ENCODE data around the gene RBBP5. TPM values are rescaled to one million over a fixed set of nuclear protein-coding genes. Genes with fewer than 3 reads are reported as not detected.
A peak's percentile ranks its signal among the peaks of the same experiment; 100 is the strongest.

The RBBP5 gene
- total RNA-seq (2012; rRNA removed) (33.9 and 37.5 TPM in 2 replicates), polyA plus RNA-seq (2012; rRNA removed) (6.2 and 7.3 TPM in 2 replicates), Bru-seq, nascent RNA (percentile 83 among the genes with signal in this experiment), BruChase-seq, experiment 1, labeled RNA remaining after a 6-hour chase (percentile 82 among the genes with signal in this experiment), BruChase-seq, experiment 2, labeled RNA remaining after a 2-hour chase (percentile 82 among the genes with signal in this experiment)
- polyA plus RNA-seq (2012; cell fraction: cytosol; rRNA removed): 1.5 and 1.7 TPM in 2 replicates
- 0.73 and 3.4 TPM in 2 replicates for polyA plus RNA-seq (2012; cell fraction: nucleus; rRNA removed; ENCODE audit: low replicate concordance)
- long read RNA-seq, full-length matches to known transcripts: 17 of 22 reads
- long read RNA-seq, partial matches to known transcripts: 0 of 22 reads
- long read RNA-seq, other reads (novel, unspliced or antisense): 5 of 22 reads

- DNase-seq (peak; percentile 98), ATAC-seq (ENCODE audit: low read depth) (peak; percentile 99)
- Histone ChIP-seq H3K4me1 (ENCODE audit: control insufficient read depth, insufficient read depth, low read length) (peaks cover 2% of the 10 kb centered on the region; the same call in 1 of the 2 replicates), H3K36me3 (ENCODE audit: control insufficient read depth, insufficient read depth, low read length) (peaks cover 2% of the 10 kb centered on the region; the same call in 1 of the 2 replicates), H4K5ac (ENCODE audit: low read depth, low read length) (peak within 1 kb of the TSS; percentile 76), H3K9me1 (ENCODE audit: insufficient read depth, low read length) (no peaks in the 10 kb centered on the region), H3K9me3 (ENCODE audit: control insufficient read depth, insufficient read depth, low read length) (no peaks in the 10 kb centered on the region), H4K91ac (ENCODE audit: insufficient read depth, low read depth, low read length) (peak within 1 kb of the TSS; percentile 96), H3K4me3 (ENCODE audit: insufficient read depth, low read depth, low read length) (peak within 1 kb of the TSS; percentile 89), H4K8ac (ENCODE audit: low read depth in 2 of 2, low read length in 2 of 2) (peak within 1 kb of the TSS; percentile 55 to 96), H2BK5ac (ENCODE audit: low read depth, low read length, poor library complexity, severe bottlenecking) (peak within 1 kb of the TSS; percentile 98), H3K14ac (replicated peaks; ENCODE audit: low read depth, low read length) (peak within 1 kb of the TSS; percentile 78), H3K4me2 (ENCODE audit: low read depth, low read length) (peak within 1 kb of the TSS; percentile 99), H3K23ac (ENCODE audit: low read depth, low read length) (peak within 1 kb of the TSS; percentile 75; the same call in 1 of the 2 replicates), H4K20me1 (ENCODE audit: insufficient read depth, low read length) (no peaks in the 10 kb centered on the region), H3K4ac (ENCODE audit: low read depth, low read length) (peak within 1 kb of the TSS; percentile 81), H2BK20ac (ENCODE audit: low read depth, low read length) (peak within 1 kb of the TSS; percentile 79), H3K79me1 (ENCODE audit: low read depth in 1 of 2, low read length in 2 of 2) (peaks cover 8 to 32% of the 10 kb centered on the region in 2 experiments; a peak in 3 of 4 replicates), H3K18ac (ENCODE audit: low read depth, low read length) (peak within 1 kb of the TSS; percentile 87), H2BK120ac (ENCODE audit: low read depth, low read length) (peak within 1 kb of the TSS; percentile 88), H3K27ac (ENCODE audit: insufficient read depth, low read length) (peak within 1 kb of the TSS; percentile 88), H3K56ac (ENCODE audit: extremely low read depth, insufficient read depth, low read length) (peak within 1 kb of the TSS; percentile 100), H3K9ac (ENCODE audit: low read depth, low read length) (peak within 1 kb of the TSS; percentile 98), H2AFZ (replicated peaks; ENCODE audit: low read length, poor library complexity) (peak within 1 kb of the TSS; percentile 98), H2AK9ac (replicated peaks; ENCODE audit: low read depth, low read length, poor library complexity) (peak within 1 kb of the TSS; percentile 93), H2BK15ac (ENCODE audit: low read depth, low read length) (peak within 1 kb of the TSS; percentile 94; the same call in 2 of the 3 replicates), H2AK5ac (ENCODE audit: low read depth, low read length) (peak within 1 kb of the TSS; percentile 89), H3K27me3 (ENCODE audit: control insufficient read depth, insufficient read depth, low read length) (no peaks in the 10 kb centered on the region)
- ChIA-PET CTCF (interaction anchor here (0.8 to 1.0 kb wide), 3 partner anchors 19 to 51 kb away, joined by 4 to 6 read pairs (median 5); no protein-coding TSS in a partner anchor), POLR2A (ENCODE audit: unreplicated experiment) (interaction anchor here (0.8 kb wide), 1 partner anchor 24 kb away, joined by 7 read pairs; no protein-coding TSS in a partner anchor)
- BruUV-seq (replicated peaks): TSS peak; percentile 66
- intact Hi-C loops (cut with micrococcal nuclease) (loop anchor here (1.0 to 2.0 kb wide), 6 partner anchors 19 to 135 kb away; partner anchors contain the start of genes DSTYK and TMCC2), in situ Hi-C loops (cut with MboI; ENCODE audit: low sequenced_read_pairs) (no loop called here), dilution Hi-C loops (cut with HindIII; ENCODE audit: low sequenced_read_pairs, unreplicated experiment) (no loop called here)
- WGBS, 2 experiments (ENCODE audit: extremely low coverage in 2 of 2, insufficient read length in 1 of 2): 0% methylated on average over 14 of the region's 46 CpGs; no CpG with 5 or more reads in 1 of the 2 experiments
- TF ChIP-seq MXI1 (IDR thresholded peaks at IDR 0.05; ENCODE audit: borderline replicate concordance, low read depth, low read length) (0 out of 2 replicates have a peak, but pooled peaks have one; percentile 10), FOS (IDR thresholded peaks at IDR 0.05; ENCODE audit: low read depth, low read length) (peak; percentile 58), CTCF (conservative IDR thresholded peaks at IDR 0.05; ENCODE audit: low read depth, low read length) (peak; percentile 89), RFX5 (IDR thresholded peaks at IDR 0.05; ENCODE audit: low read depth, low read length) (no peak), RCOR1 (IDR thresholded peaks at IDR 0.05; ENCODE audit: insufficient replicate concordance, low read length) (no peak), NFE2L2 (IDR thresholded peaks at IDR 0.05; ENCODE audit: low read depth, low read length) (0 out of 2 replicates have a peak, but pooled peaks have one; percentile 17), POLR2A (IDR thresholded peaks at IDR 0.05; ENCODE audit: low read depth, low read length) (peak; percentile 95), MAFK (IDR thresholded peaks at IDR 0.05; ENCODE audit: low read depth, low read length) (no peak), CHD1 (IDR thresholded peaks at IDR 0.05; ENCODE audit: low read depth, low read length) (0 out of 2 replicates have a peak, but pooled peaks have one; percentile 52), CEBPB (IDR thresholded peaks at IDR 0.05; ENCODE audit: low read depth, low read length) (peak; percentile 34; the same call in 1 of the 2 replicates), RAD21 (IDR thresholded peaks at IDR 0.05; ENCODE audit: low read length) (peak; percentile 61)
- TF ChIP-seq, protein P1, sequence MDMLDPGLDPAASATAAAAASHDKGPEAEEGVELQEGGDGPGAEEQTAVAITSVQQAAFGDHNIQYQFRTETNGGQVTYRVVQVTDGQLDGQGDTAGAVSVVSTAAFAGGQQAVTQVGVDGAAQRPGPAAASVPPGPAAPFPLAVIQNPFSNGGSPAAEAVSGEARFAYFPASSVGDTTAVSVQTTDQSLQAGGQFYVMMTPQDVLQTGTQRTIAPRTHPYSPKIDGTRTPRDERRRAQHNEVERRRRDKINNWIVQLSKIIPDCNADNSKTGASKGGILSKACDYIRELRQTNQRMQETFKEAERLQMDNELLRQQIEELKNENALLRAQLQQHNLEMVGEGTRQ (IDR thresholded peaks at IDR 0.05; ENCODE audit: low read depth, low read length): 0 out of 2 replicates have a peak, but pooled peaks have one; percentile 18
Measured at GRCh38 chr1:205121660-205122488, at the start of gene RBBP5. RBBP5 (minus strand) TSS chr1:205121978; CDS start chr1:205121873, 105 bp downstream.

Measured in IMR-90 (cell line).